Activated T-cell treated with anti-CD3 and anti-CD28 coated beads, Interleukin-2, amount 50 U/mL, for 4 hours (primary cell): Measurements from ENCODE around the gene HYAL2. TPM values are rescaled to one million over a fixed set of nuclear protein-coding genes. Genes with fewer than 3 reads are reported as not detected.

Source experiments
- ATAC-seq, 2 donors: fragments of 200-7000 bp; cut with Tn5 transposase; one replicate each; pipeline ENCODE4 v1.10.0; 2021
- DNase-seq: peaks from one replicate; pipeline ENCODE4 v3.0.0-alpha.2; 2020
- H3K27me3 Mint-ChIP-seq: one replicate; pipeline ENCODE4 v1.8.0; 2021; ENCODE audit warnings: low read depth, mixed read lengths
- H3K36me3 Mint-ChIP-seq: one replicate; pipeline ENCODE4 v1.8.0; 2022; ENCODE audit warnings: mixed read lengths; ENCODE audit not compliant: insufficient read depth
- H3K4me1 Mint-ChIP-seq: one replicate; pipeline ENCODE4 v1.8.0; 2021; ENCODE audit warnings: low read depth, mixed read lengths
- H3K4me3 Mint-ChIP-seq: one replicate; pipeline ENCODE4 v1.8.0; 2021; ENCODE audit warnings: mild to moderate bottlenecking, moderate library complexity, mixed read lengths
- H3K9me3 Mint-ChIP-seq: one replicate; pipeline ENCODE4 v1.8.0; 2021; ENCODE audit warnings: mixed read lengths
- total RNA-seq, 3 donors: library from RNA; stranded (reverse); gene quantifications; one replicate each; pipeline ENCODE4 v1.2.1, GENCODE V29; 2021

The HYAL2 gene
- total RNA-seq, 3 donors from 2014 or later: 17.0 to 19.5 (median 19.2) TPM

DNA sequence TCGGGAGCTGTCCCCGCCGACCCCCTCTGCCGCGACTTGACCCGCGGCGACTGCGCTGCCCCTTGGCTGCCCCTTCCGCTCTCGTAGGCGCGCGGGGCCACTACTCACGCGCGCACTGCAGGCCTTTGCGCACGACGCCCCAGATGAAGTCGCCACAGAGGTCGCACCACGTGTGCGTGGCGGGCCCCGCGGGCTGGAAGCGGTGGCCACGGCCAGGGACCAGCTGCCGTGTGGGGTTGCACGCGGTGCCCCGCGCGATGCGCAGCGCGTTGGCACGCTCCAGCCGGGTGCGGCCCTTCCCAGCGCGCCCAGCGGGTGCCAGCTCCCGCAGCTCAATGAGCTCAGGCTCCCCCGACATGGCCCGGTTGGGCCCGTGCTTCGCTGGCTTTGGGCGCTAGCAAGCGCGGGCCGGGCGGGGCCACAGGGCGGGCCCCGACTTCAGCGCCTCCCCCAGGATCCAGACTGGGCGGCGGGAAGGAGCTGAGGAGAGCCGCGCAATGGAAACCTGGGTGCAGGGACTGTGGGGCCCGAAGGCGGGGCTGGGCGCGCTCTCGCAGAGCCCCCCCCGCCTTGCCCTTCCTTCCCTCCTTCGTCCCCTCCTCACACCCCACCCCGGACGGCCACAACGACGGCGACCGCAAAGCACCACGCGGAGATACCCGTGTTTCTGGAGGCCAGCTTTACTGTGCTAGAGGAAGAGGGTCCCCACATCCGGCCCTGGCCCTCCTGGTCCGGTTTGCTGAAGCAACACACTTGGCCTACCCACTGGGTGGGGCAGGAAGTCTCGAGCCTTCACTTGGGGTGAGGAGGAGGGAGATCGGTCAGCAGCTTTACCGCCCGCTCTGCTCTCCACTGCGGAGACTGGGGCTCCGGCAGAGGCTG is 18.1 kb upstream of the HYAL2 start, which contains the start of gene RASSF1:
TSS of gene RASSF1 (minus strand) at position 389 of the 882 bp plus-strand sequence. CDS start at position 358, 31 bp downstream.
- peak within 1 kb of the TSS; percentile 96 for H3K4me3 Mint-ChIP-seq
- no peaks in the 10 kb centered on the region for H3K9me3 Mint-ChIP-seq
- H3K27me3 Mint-ChIP-seq: no peaks in the 10 kb centered on the region
- peaks cover 42% of the 10 kb centered on the region for H3K4me1 Mint-ChIP-seq
- DNase-seq: peak; percentile 44
- peak; percentile 19 to 24 for ATAC-seq
- H3K36me3 Mint-ChIP-seq: peaks cover 2% of the 10 kb centered on the region

DNA sequence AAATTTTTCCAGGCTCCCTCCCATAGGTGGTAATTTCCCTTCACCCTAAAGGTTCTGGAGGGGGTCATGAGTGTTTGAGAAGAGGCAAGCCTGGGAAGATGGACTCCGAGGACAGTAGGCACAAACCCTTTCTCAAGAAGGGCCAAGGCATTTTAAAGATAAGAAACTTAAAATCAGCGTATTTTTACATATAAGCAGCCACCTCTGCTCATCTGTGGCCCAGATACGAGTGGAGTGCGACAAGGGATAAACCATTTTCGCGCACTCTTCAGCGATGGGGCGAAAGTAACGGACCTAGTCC is 17.6 kb upstream of the HYAL2 start:
- Mint-ChIP-seq H3K9me3 (no peaks in the 10 kb centered on the region), H3K27me3 (no peaks in the 10 kb centered on the region), H3K4me3 (peak overlapping the region; percentile 96), H3K4me1 (peaks cover 43% of the 10 kb centered on the region), H3K36me3 (peaks cover 4% of the 10 kb centered on the region)
- ATAC-seq (no peak), DNase-seq (no peak)

DNA sequence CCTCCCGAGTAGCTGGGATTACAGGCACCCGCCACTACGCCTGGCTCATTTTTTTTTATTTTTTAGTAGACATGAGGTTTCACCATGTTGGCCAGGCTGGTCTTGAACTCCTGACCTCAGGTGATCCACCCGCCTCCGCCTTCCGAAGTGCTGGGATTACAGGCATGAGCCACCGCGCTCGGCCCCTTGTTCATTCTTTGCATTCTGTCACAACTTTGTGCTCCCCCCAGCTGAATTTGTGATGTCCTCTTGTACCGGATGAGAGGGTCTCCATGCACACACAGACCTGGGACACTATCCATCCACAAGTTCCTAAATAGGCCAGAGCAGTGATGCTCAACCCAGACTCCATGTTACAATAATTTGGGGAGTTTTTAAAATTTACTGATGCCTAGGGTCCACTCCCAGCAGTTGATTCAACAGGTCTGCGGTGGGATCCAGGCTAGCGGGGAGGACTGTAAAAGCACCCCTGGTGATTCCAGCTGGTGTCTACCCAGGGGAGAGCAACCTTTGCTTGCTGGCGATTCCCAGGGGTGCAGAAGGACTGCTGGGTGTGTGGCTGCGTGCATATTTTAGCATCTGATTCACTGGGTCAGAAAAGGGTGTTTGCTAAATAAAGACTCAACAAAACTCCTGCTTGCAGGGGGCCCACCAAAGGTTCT is 17.1 kb upstream of the HYAL2 start:
- Mint-ChIP-seq H3K27me3 (no peaks in the 10 kb centered on the region), H3K4me3 (peak overlapping the region; percentile 96)

DNA sequence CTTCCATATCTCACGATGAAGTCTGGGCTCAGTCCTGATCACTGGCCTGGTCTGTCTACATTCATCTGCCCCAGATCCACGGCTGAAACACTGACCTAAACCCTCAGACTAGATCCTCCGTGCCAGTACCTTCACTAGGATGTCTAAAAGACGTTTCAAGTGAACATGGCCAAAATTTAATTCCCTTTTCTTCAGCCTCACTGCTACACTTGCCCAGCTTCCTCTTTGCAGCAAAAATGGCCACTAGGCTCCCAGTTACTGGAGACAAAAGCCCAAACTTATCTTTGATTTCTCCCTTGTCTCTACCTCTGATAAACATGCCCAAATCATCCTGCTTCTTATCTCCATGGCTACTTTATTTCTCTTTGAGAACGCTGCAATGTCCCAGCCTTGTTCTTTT is 16.4 kb upstream of the HYAL2 start:
- H3K4me3 Mint-ChIP-seq: peak overlapping the region; percentile 96
- no peaks in the 10 kb centered on the region for H3K9me3 Mint-ChIP-seq
- H3K4me1 Mint-ChIP-seq: peaks cover 52% of the 10 kb centered on the region
- ATAC-seq (no peak), DNase-seq (no peak)
- no peaks in the 10 kb centered on the region for H3K27me3 Mint-ChIP-seq
- H3K36me3 Mint-ChIP-seq: peaks cover 7% of the 10 kb centered on the region

More for the DNA sequence above, 17.1 kb upstream of the HYAL2 start:
- no peaks in the 10 kb centered on the region for H3K9me3 Mint-ChIP-seq
- DNase-seq (no peak), ATAC-seq (no peak)
- H3K36me3 Mint-ChIP-seq: peaks cover 4% of the 10 kb centered on the region
- peaks cover 46% of the 10 kb centered on the region for H3K4me1 Mint-ChIP-seq

DNA sequence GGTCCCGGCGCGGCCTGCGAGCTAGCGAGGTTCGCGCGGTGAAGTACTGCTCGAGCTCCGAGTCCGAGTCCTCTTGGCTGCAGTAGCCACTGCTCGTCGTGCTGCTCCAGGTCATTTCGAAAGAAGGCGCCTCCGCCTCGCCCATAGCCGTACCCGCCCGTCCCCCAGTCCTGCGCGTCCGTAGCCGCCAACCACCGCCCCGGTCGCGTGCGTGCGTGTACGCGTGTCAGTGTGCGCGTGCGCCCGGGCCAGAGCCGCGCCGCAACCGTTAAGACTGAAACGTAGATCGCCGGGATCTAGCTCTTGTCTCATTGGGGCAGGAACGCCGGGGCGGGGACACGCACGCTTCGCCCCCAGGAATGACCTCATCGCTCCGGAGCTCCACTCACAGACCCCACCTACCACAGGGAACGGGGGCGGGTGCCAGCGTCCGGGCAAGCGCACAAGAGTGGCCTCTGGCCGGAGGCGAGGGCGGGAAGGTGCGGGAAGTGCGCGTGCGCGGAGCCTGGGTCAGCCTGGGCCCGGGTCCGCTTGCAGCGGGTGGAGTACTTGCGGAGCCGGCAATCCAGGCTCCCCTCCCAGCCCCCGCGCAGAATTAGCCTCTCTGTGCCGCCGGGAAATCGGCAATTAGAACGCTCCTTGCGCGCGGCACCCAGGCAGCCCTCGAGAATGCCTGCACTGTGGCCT is 14.8 kb upstream of the HYAL2 start:
- Mint-ChIP-seq H3K4me3 (peak overlapping the region; percentile 96), H3K27me3 (no peaks in the 10 kb centered on the region), H3K36me3 (peaks cover 10% of the 10 kb centered on the region)

DNA sequence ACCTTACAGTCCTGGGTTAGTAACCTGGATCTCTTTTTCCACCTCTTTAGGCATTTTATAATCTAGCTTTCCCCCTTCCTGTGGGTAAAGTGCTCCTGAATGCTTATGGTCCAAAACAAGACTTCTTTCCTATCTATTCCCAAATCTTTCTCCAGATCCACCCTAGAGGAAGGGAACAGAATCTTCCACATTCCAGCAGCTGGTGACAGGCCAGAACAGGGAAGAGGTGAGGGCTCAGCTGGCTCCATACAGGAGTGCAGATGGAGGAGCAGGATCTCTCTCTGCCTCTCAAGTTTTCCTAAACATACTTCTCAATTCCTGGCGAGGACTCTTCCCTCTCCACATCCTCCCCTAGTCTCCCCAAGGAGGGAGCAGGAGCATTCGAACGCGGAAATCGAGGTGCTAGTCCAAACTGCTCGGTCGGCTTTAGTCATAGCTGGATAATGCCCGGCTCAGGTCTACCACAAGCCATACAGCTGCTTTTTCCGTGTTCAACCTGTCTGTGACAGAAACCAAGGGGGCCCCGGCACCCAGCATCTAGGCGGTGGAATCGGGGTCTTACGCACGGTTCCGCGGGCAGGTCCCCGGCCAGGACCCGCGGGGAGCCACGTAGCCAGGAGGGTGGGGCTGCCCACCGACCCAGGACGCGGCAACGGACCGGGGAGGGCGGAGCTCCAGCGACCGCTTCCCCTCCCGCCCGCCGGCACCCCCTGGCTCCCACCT is 14.1 kb upstream of the HYAL2 start:
- no peaks in the 10 kb centered on the region for H3K27me3 Mint-ChIP-seq
- peaks cover 59% of the 10 kb centered on the region for H3K4me1 Mint-ChIP-seq
- H3K4me3 Mint-ChIP-seq: peak overlapping the region; percentile 96
- H3K36me3 Mint-ChIP-seq: peaks cover 14% of the 10 kb centered on the region
- H3K9me3 Mint-ChIP-seq: no peaks in the 10 kb centered on the region
- ATAC-seq (peak; percentile 36 to 39), DNase-seq (no peak)

More for the DNA sequence above, 14.8 kb upstream of the HYAL2 start:
- DNase-seq: peak; percentile 90
- Mint-ChIP-seq H3K9me3 (no peaks in the 10 kb centered on the region), H3K4me1 (peaks cover 59% of the 10 kb centered on the region)
- ATAC-seq: peak; percentile 80 to 86

DNA sequence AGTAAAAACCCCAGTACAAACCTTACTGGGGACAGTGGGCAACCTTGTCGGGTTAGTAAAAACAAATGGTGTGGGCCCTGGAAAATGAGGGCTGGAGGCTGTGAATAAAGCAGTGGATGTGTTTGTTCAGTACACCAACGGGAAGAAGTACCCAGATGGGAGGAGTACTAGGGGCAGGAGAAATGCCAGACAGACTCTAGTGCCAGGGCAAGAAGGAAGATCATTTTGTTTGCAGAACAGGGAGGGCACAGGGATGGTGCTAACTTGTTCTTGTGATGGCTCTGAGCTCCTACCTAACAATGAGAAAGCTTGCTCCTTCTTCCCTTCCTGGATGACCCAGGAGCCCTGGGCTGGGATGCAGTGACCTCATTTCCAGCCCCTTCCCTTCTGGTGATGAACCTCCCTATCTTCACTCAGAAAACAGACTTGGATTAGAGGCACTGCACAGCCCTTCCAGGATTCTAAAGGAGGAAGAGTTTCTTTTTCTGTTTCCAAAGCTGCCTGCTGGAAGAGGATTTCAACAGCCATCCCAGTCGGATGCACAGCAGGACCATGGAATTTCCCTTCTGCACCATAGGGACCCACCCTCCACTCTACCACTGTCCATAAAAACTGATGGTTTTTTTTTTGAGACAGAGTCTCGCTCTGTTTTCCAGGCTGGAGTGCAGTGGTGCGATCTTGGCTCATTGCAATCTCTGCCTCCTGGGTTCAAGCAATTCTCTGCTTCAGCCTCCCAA is 12.0 kb upstream of the HYAL2 start:
- Mint-ChIP-seq H3K4me3 (peak overlapping the region; percentile 58), H3K36me3 (peaks cover 16% of the 10 kb centered on the region), H3K4me1 (peaks cover 47% of the 10 kb centered on the region), H3K27me3 (no peaks in the 10 kb centered on the region), H3K9me3 (no peaks in the 10 kb centered on the region)
- DNase-seq (no peak), ATAC-seq (no peak)

DNA sequence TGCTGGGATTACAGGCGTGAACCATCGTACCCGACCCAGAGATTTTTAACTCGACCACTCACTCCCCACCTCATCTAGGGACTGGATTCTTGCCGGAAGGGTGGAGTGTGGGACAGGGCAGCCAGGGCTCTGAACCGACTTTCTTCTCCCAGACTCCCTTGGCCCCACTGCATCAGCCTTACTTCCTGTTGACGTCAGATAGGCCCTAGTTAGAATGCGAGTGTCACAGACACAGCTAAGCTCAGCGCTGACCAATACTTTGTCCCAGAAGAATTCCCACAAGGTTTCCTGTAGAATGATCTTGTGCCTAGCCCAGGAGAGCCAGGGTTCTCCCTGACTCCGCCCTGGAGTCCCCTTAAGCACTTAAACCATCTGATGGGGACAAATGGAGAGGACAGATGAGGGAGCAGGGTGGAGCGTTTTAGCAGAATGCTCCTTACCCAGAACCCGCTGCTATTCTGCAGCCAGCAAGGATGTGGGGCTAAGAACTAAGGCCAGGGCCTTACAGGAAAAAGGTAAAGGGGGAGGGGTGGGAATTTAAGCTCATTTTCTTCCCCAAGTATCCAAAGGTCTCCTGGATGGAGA is 11.3 kb upstream of the HYAL2 start:
- DNase-seq: no peak
- Mint-ChIP-seq H3K9me3 (no peaks in the 10 kb centered on the region), H3K4me3 (peak overlapping the region; percentile 58), H3K4me1 (peaks cover 41% of the 10 kb centered on the region), H3K27me3 (no peaks in the 10 kb centered on the region), H3K36me3 (peaks cover 16% of the 10 kb centered on the region)
- no peak for ATAC-seq

DNA sequence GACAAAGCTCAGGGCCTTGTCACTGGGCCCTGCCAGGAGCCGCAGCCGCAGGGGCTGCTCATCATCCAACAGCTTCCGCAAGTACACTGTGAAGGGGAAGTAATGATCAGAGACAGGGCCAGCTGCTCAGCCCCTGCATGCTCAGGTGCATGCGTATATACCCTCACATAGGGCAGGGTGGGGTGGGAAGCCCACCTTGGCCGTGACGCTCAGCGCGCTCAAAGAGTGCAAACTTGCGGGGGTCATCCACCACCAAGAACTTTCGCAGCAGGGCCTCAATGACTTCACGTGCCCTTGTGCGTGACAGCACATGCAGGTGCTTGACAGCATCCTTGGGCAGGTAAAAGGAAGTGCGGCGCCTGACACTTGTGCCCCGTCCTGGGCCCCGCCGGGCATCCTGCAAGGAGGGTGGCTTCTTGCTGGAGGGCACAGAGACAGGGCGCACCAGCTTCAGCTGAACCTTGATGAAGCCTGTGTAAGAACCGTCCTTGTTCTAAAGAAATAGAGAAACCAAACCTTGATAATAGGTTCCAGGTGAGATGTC is 8.9 kb upstream of the HYAL2 start:
- peaks cover 14% of the 10 kb centered on the region for H3K36me3 Mint-ChIP-seq
- DNase-seq (no peak), ATAC-seq (no peak)
- H3K27me3 Mint-ChIP-seq: no peaks in the 10 kb centered on the region
- no peak overlapping the region for H3K4me3 Mint-ChIP-seq
- peaks cover 43% of the 10 kb centered on the region for H3K4me1 Mint-ChIP-seq
- no peaks in the 10 kb centered on the region for H3K9me3 Mint-ChIP-seq

DNA sequence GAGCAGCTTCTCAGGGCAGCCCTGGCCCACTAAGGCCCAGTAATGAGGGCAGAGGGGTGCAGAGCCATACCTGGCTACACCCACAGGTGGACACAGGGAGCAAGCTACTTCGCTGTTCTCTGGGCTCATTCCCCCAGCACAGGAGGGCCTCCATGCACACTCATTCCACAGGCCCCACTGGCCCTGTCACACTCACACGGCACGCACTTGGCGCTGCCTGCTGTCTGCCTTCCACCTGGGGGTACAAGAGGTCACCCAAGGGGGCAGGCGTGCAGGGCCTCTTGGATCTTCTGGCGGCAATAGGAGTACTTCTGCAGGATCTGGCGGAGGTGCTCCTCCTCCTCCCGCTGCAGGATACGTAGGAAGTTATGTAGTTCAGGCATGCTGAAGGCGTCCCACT is 7.8 kb upstream of the HYAL2 start:
- Mint-ChIP-seq H3K36me3 (peaks cover 15% of the 10 kb centered on the region), H3K4me1 (peaks cover 35% of the 10 kb centered on the region), H3K4me3 (no peak overlapping the region), H3K9me3 (no peaks in the 10 kb centered on the region), H3K27me3 (no peaks in the 10 kb centered on the region)
- DNase-seq: no peak
- no peak for ATAC-seq

DNA sequence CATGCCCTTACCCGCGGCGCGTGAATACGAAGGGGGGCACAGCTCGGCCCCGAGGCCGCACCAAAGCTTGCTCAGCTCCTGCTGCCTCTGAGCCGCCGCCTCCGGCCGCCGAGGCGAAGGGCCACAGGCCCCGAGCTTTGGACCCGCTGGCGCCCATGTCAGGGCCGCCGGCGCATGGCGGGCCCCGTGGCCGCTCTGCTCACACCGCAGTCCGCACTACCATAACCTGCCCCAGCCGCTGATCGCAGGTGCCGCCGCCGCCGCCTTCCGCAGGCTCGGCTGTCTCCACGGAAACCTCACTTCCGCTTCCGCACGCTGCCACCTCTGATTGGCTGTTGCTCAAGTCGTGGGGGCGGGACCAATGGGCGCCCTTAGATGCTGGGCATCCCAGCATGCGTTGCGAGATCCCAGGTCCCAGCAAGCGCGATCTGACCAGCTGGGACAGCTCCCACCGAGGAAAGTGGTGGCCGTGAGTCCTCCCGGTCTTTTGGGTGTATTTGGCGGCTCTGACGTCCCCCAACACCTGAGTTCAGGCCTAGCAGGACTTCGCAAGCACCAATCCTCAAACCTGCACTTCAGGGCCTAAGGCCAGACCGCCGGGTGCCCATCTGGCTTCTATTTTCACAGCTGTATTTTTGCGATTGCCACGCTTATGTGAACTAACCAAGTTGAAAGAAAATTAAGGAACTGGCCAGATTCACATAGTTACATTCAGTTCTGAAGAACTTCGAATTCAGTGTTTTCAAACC is 5.6 kb upstream of the HYAL2 start, which contains the start of gene TUSC2:
TSS of gene TUSC2 (minus strand) at position 281 of the 749 bp plus-strand sequence. CDS start at position 157, 124 bp downstream.
- DNase-seq (peak; percentile 92), ATAC-seq (peak; percentile 95 to 96)
- Mint-ChIP-seq H3K9me3 (no peaks in the 10 kb centered on the region), H3K36me3 (peaks cover 10% of the 10 kb centered on the region), H3K4me1 (peaks cover 23% of the 10 kb centered on the region), H3K4me3 (peak within 1 kb of the TSS; percentile 90), H3K27me3 (no peaks in the 10 kb centered on the region)

DNA sequence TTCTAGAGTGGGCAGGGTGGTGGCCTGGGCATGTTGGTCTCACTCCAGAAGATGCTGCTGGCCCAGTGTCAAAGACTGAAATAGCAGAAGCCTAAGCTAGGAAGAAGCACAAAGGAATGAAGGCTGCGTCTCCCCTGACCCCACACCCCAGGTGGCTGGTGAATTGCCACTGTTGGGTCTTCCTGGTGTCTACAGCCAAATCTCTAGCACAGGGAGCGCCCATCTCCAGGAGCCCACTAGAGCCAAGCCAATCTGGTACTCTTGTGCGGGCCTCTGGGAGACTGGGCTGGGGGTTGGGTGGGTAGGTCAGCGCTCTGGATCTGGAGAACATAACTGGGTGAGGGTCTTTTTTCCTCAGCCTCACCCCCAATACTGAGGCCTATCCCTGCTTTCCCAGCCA is 4.6 kb upstream of the HYAL2 start:
- H3K27me3 Mint-ChIP-seq: no peaks in the 10 kb centered on the region

More for the DNA sequence above, 4.6 kb upstream of the HYAL2 start:
- peaks cover 7% of the 10 kb centered on the region for H3K36me3 Mint-ChIP-seq
- ATAC-seq (no peak), DNase-seq (no peak)
- H3K9me3 Mint-ChIP-seq: no peaks in the 10 kb centered on the region
- H3K4me1 Mint-ChIP-seq: peaks cover 23% of the 10 kb centered on the region
- peak overlapping the region; percentile 90 for H3K4me3 Mint-ChIP-seq
